Measurements from ENCODE around the gene ART4.

- TF ChIP-seq CTCF (tag by site-specific recombination; IDR thresholded peaks at IDR 0.05) (no peak), ZNF704 (tag by site-specific recombination; IDR thresholded peaks at IDR 0.05) (no peak), PBX3 (CRISPR knock-in tag; IDR thresholded peaks at IDR 0.05) (no peak), ZSCAN18 (tag by site-specific recombination; IDR thresholded peaks at IDR 0.05) (no peak), ZNF292 (tag by site-specific recombination; IDR thresholded peaks at IDR 0.05; ENCODE audit: borderline replicate concordance, low read depth) (no peak), ZNF16 (tag by site-specific recombination; IDR thresholded peaks at IDR 0.05; ENCODE audit: low read depth) (no peak), ZBTB6 (tag by site-specific recombination; IDR thresholded peaks at IDR 0.05) (no peak), TRIM28 (IDR thresholded peaks at IDR 0.05; ENCODE audit: borderline replicate concordance, low read length) (no peak), REPIN1 (tag by site-specific recombination; IDR thresholded peaks at IDR 0.05; ENCODE audit: low read depth) (no peak), ZNF580 (tag by site-specific recombination; IDR thresholded peaks at IDR 0.05) (no peak), ZNF121 (tag by site-specific recombination; IDR thresholded peaks at IDR 0.05) (no peak), ZNF24 (tag by site-specific recombination; IDR thresholded peaks at IDR 0.05) (no peak), ZNF266 (tag by site-specific recombination; IDR thresholded peaks at IDR 0.05; ENCODE audit: low read depth) (no peak)
Observed at GRCh38 chr12:14874882-14875281, 31.6 kb upstream of the ART4 start.
